Adrenal gland (tissue), 12 donors: ENCODE results near the gene USP1. TPM values are rescaled to one million over a fixed set of nuclear protein-coding genes. Genes with fewer than 3 reads are reported as not detected.

Source experiments
- DNase-seq, 7 donors: peaks; one replicate each; pipeline ENCODE4 v3.0.0-alpha.2; 2019 to 2020
- H3K27ac ChIP-seq, 5 donors: fragments of 200-600 bp; sonication (generic) in 4 of 5; 1 replicate in 3 of 5; 2 replicates in 2 of 5; pipeline versions ENCODE4 v1.5.1 to v1.8.0; 2016 to 2020; ENCODE audit warnings: mild to moderate bottlenecking in 1 of 5
- H3K27me3 ChIP-seq: fragments of 200-600 bp; 2 replicates; pipeline ENCODE4 v1.8.0; 2021
- H3K36me3 ChIP-seq, 2 donors: fragments of 200-600 bp; replicated peaks in 1 of 2; 1 replicate in 1 of 2; 2 replicates in 1 of 2; pipeline versions ENCODE4 v1.5.1 to v1.8.0; 2018 to 2022
- H3K4me1 ChIP-seq, 2 donors: fragments of 200-600 bp; replicated peaks in 1 of 2; 1 replicate in 1 of 2; 2 replicates in 1 of 2; pipeline versions ENCODE4 v1.5.1 to v1.8.0; 2018 to 2021
- H3K4me3 ChIP-seq, 4 donors: fragments of 200-600 bp; sonication (generic) in 3 of 4; one replicate each; pipeline ENCODE4 v1.5.1; 2016 to 2018
- H3K9me3 ChIP-seq, 3 donors: fragments of 200-600 bp; sonication (generic) in 1 of 3; replicated peaks in 1 of 3; 1 replicate in 2 of 3; 2 replicates in 1 of 3; pipeline versions ENCODE4 v1.5.1 to v1.8.0; 2016 to 2021
- CTCF ChIP-seq, 6 experiments: fragments of 450-650 bp in 4 of 6; fragments of 200-600 bp in 2 of 6; sonication (generic) in 1 of 6; IDR thresholded peaks; 1 replicate in 5 of 6; 2 replicates in 1 of 6; pipeline versions ENCODE4 v1.5.1 to v1.8.0; 2016 to 2021; ENCODE audit warnings: antibody characterized with exemption in 6 of 6, mild to moderate bottlenecking in 2 of 6, moderate library complexity in 1 of 6
- POLR2A ChIP-seq, 2 donors: fragments of 450-650 bp; IDR thresholded peaks; one replicate each; pipeline ENCODE4 v1.6.1; 2017; ENCODE audit warnings: antibody characterized with exemption in 2 of 2, mild to moderate bottlenecking in 2 of 2, moderate library complexity in 1 of 2
- WGBS, 4 donors: extraction: QIAGEN DNeasy Blood & Tissue Kit in 2 of 4; methylation state at CpG; one replicate each; pipeline versions ENCODE4 v1.1.5 to v1.1.7; 2013 to 2017; 5-methylcytosine and 5-hydroxymethylcytosine counted together
- intact Hi-C, 2 donors: fragments of 100-400 bp; cut with DNase I; formaldehyde crosslinking; loops; one replicate each; pipeline versions ENCODE4 v1.14.1 to v1.15.0; 2022 to 2023
- polyA plus RNA-seq, 3 donors: library from polyadenylated mRNA; stranded (reverse); fragments of 200-250 nt in 2 of 3; fragments of 350-450 nt in 1 of 3; fragmentation: Illumina TruSeq in 1 of 3; extraction: RNeasy Lipid Tissue Mini Kit (QIAGEN cat#74804) in 1 of 3; gene quantifications; one replicate each; pipeline ENCODE4 v1.2.3, GENCODE V29; 2013 to 2014
- total RNA-seq, 9 donors: library from RNA; depleted of rRNA in 4 of 9; stranded (reverse); fragments of >200 nt in 4 of 9; fragments of 120-200 nt in 1 of 9; fragmentation: NEBNext Ultra II Directional in 1 of 9; extraction: Animal tissue kit (Norgen Biotek cat#: 25700) in 1 of 9; gene quantifications; one replicate each; pipeline versions ENCODE4 v1.1.0 to v1.2.4, GENCODE V29; 2013 to 2023
- donor health status: healthy with polysubstance abuse.
- donor health status: Bipolar disorder and iron deficiency.
- donor health status: DM: yes; HTN: yes; CAD: no.
- donor health status: DM: no; HTN: no; CAD: no.
- donor health status: DM: no; HTN: no; CAD: no.
- donor health status: DM: yes; HTN: yes; CAD: no.

Gene USP1
- total and polyA plus RNA-seq, 12 donors = 4.1 to 26.1 (median 17.0) TPM

GRCh38 chr1:62391369-62391971, 45.4 kb upstream of the USP1 start:
- no peaks in the 10 kb centered on the region for H3K27me3 ChIP-seq
- H3K4me3 ChIP-seq = no peak overlapping the region
- TF ChIP-seq POLR2A (IDR thresholded peaks at IDR 0.05) (no peak), CTCF (IDR thresholded peaks at IDR 0.05) (peak in 1 of 6 experiments; percentile 17)
- DNase-seq = peak in 1 of 7 donors; percentile 19
- no peak overlapping the region for H3K27ac ChIP-seq
- H3K36me3 ChIP-seq = no peaks in the 10 kb centered on the region
- 30 to 40% (median 36%) methylated on average over 2 to 3 of the region's 3 CpGs for WGBS, 4 donors
- no peaks in the 10 kb centered on the region for H3K9me3 ChIP-seq
- H3K4me1 ChIP-seq = no peaks in the 10 kb centered on the region
- intact Hi-C loops = no loop called here

GRCh38 chr1:62392951-62393350, 43.9 kb upstream of the USP1 start:
- 81 to 92% (median 82%) methylated on average over 3 of the region's 3 CpGs for WGBS, 4 donors
- Histone ChIP-seq H3K4me3 (no peak overlapping the region), H3K27me3 (no peaks in the 10 kb centered on the region)

GRCh38 chr1:62394646-62395045, 42.2 kb upstream of the USP1 start:
- H3K27ac ChIP-seq = no peak overlapping the region
- H3K4me3 ChIP-seq = no peak overlapping the region
- no peaks in the 10 kb centered on the region for H3K4me1 ChIP-seq
- no peaks in the 10 kb centered on the region for H3K36me3 ChIP-seq
- WGBS, 4 donors = 70 to 84% (median 80%) methylated on average over 7 to 8 of the region's 8 CpGs
- no peaks in the 10 kb centered on the region for H3K9me3 ChIP-seq
- TF ChIP-seq POLR2A (IDR thresholded peaks at IDR 0.05) = no peak
- no peak for TF ChIP-seq CTCF (IDR thresholded peaks at IDR 0.05)
- no peak for DNase-seq
- intact Hi-C loops = no loop called here
- no peaks in the 10 kb centered on the region for H3K27me3 ChIP-seq

More at GRCh38 chr1:62392951-62393350, 43.9 kb upstream of the USP1 start:
- no peak for DNase-seq
- TF ChIP-seq CTCF (IDR thresholded peaks at IDR 0.05) = no peak
- no peak for TF ChIP-seq POLR2A (IDR thresholded peaks at IDR 0.05)
- no peaks in the 10 kb centered on the region for H3K36me3 ChIP-seq
- no peaks in the 10 kb centered on the region for H3K4me1 ChIP-seq
- H3K9me3 ChIP-seq = no peaks in the 10 kb centered on the region
- no peak overlapping the region for H3K27ac ChIP-seq
- intact Hi-C loops = no loop called here

- WGBS, 4 donors = 77 to 87% (median 80%) methylated on average over 4 of the region's 4 CpGs
- H3K27ac ChIP-seq = no peak overlapping the region
- H3K4me1 ChIP-seq = no peaks in the 10 kb centered on the region
- intact Hi-C loops = no loop called here
- no peak overlapping the region for H3K4me3 ChIP-seq
- no peaks in the 10 kb centered on the region for H3K27me3 ChIP-seq
- TF ChIP-seq CTCF (IDR thresholded peaks at IDR 0.05) (no peak), POLR2A (IDR thresholded peaks at IDR 0.05) (no peak)
- no peaks in the 10 kb centered on the region for H3K9me3 ChIP-seq
- no peak for DNase-seq
- H3K36me3 ChIP-seq = no peaks in the 10 kb centered on the region
Observed at GRCh38 chr1:62395291-62395690, 41.6 kb upstream of the USP1 start.
